ENCODE results near the gene HOXA7. TPM values are rescaled to one million over a fixed set of nuclear protein-coding genes. Genes with fewer than 3 reads are reported as not detected.
A peak's percentile ranks its signal among the peaks of the same experiment; 100 is the strongest.

Gene HOXA7
- total and polyA plus RNA-seq, 11 donors: 0.29 TPM; not detected in 10

- H3K9me3 ChIP-seq: no peaks in the 10 kb centered on the region
- no peaks in the 10 kb centered on the region for H3K36me3 ChIP-seq
- 6 to 10% (median 7%) methylated on average over 24 to 39 of the region's 39 CpGs for WGBS, 4 donors
- H3K27ac ChIP-seq: peak overlapping the region in 1 of 12 donors; percentile 91
- DNase-seq: peak in 1 of 5 donors; percentile 48
- TF ChIP-seq CTCF (IDR thresholded peaks at IDR 0.05): no peak
- no peak for TF ChIP-seq POLR2A (IDR thresholded peaks at IDR 0.05)
- peaks cover 84 to 100% (median 100%) of the 10 kb centered on the region in 9 donors for H3K27me3 ChIP-seq
- peaks cover under 1 to 48% (median 29%) of the 10 kb centered on the region in 12 donors for H3K4me1 ChIP-seq
- ATAC-seq: no peak
- intact Hi-C loops (cut with DNase I): no loop called here
- peak overlapping the region in 1 of 12 donors; percentile 19 for H3K4me3 ChIP-seq
Observed at GRCh38 chr7:27182861-27183681, 26.6 kb upstream of the HOXA7 start.

- no peak for ATAC-seq
- Histone ChIP-seq H3K4me3 (no peak overlapping the region), H3K27ac (peak overlapping the region in 1 of 12 donors; percentile 91), H3K9me3 (no peaks in the 10 kb centered on the region), H3K4me1 (peaks cover 0 to 41% (median 26%) of the 10 kb centered on the region in 12 donors), H3K36me3 (no peaks in the 10 kb centered on the region), H3K27me3 (peaks cover 85 to 100% (median 100%) of the 10 kb centered on the region in 9 donors)
- intact Hi-C loops (cut with DNase I): no loop called here
- WGBS, 4 donors: 19 to 25% (median 22%) methylated on average over 3 to 4 of the region's 4 CpGs
- no peak for DNase-seq
- TF ChIP-seq POLR2A (IDR thresholded peaks at IDR 0.05): no peak
- no peak for TF ChIP-seq CTCF (IDR thresholded peaks at IDR 0.05)
Observed at GRCh38 chr7:27182285-27182841, 25.9 kb upstream of the HOXA7 start.

- H3K27me3 ChIP-seq: peaks cover 85 to 100% (median 100%) of the 10 kb centered on the region in 9 donors
- peaks cover 0 to 40% (median 26%) of the 10 kb centered on the region in 12 donors for H3K4me1 ChIP-seq
- TF ChIP-seq POLR2A (IDR thresholded peaks at IDR 0.05): no peak
- TF ChIP-seq CTCF (IDR thresholded peaks at IDR 0.05): no peak
- 37 to 57% (median 44%) methylated on average over 3 to 4 of the region's 4 CpGs for WGBS, 4 donors
- intact Hi-C loops (cut with DNase I): no loop called here
- DNase-seq (no peak), ATAC-seq (no peak)
- H3K27ac ChIP-seq: peak overlapping the region in 1 of 12 donors; percentile 91
- no peak overlapping the region for H3K4me3 ChIP-seq
- no peaks in the 10 kb centered on the region for H3K9me3 ChIP-seq
- H3K36me3 ChIP-seq: no peaks in the 10 kb centered on the region
Observed at GRCh38 chr7:27181795-27182275, 25.4 kb upstream of the HOXA7 start.

Measured in heart left ventricle (tissue), 16 donors.